IMR-90 (cell line): ENCODE results near the gene SLC5A10. TPM values are rescaled to one million over a fixed set of nuclear protein-coding genes. Genes with fewer than 3 reads are reported as not detected.
"Not testable (repeated sequence)": the region's sequence is repeated elsewhere in the genome, so short reads cannot be mapped to it uniquely, and the experiment has no call there.

Experiments used
- ATAC-seq: fragments of 200-7000 bp; cut with Tn5 transposase; 2 replicates; pipeline ENCODE4 v1.9.1; 2020; ENCODE audit warnings: low read depth, mild to moderate bottlenecking, moderate library complexity
- BruUV-seq: library from RNA; stranded (reverse); fragments of 400-500 nt; replicated peaks from 2 replicates; lab custom pipeline; 2021; lab: Mats Ljungman, UMichigan
- CTCF ChIA-PET: fragments of 300-600 bp; formaldehyde crosslinking; extraction: SDS; loops from one replicate; lab custom pipeline; 2021; ENCODE audit warnings: antibody characterized with exemption; lab: Yijun Ruan, JAX
- POLR2A ChIA-PET: fragments of 300-600 bp; sonication (Branson Sonifier 250); formaldehyde crosslinking; loops from one replicate; lab custom pipeline; 2022; ENCODE audit warnings: antibody characterized with exemption; ENCODE audit not compliant: unreplicated experiment; lab: Charles Lee
- DNase-seq: peaks from one replicate; pipeline ENCODE4 v3.0.0; 2013
- H2AFZ ChIP-seq: replicated peaks from 2 replicates; pipeline ENCODE3; 2013; ENCODE audit warnings: low read length, mild to moderate bottlenecking; ENCODE audit not compliant: poor library complexity
- H2AK5ac ChIP-seq: 2 replicates; pipeline ENCODE4 v1.6.1; 2013; ENCODE audit warnings: low read depth, low read length, inconsistent platforms
- H2AK9ac ChIP-seq: replicated peaks from 2 replicates; pipeline ENCODE3; 2013; ENCODE audit warnings: mild to moderate bottlenecking, low read depth, low read length, moderate library complexity; ENCODE audit not compliant: poor library complexity
- H2BK120ac ChIP-seq: 2 replicates; pipeline ENCODE4 v1.6.1; 2013; ENCODE audit warnings: low read depth, low read length, inconsistent platforms
- H2BK15ac ChIP-seq: 3 replicates; pipeline ENCODE4 v1.6.1; 2013; ENCODE audit warnings: low read depth, low read length, inconsistent platforms
- H2BK20ac ChIP-seq: 2 replicates; pipeline ENCODE4 v1.6.1; 2013; ENCODE audit warnings: low read depth, mild to moderate bottlenecking, inconsistent platforms, low read length, moderate library complexity
- H2BK5ac ChIP-seq: 2 replicates; pipeline ENCODE4 v1.6.1; 2013; ENCODE audit warnings: mild to moderate bottlenecking, low read depth, low read length, inconsistent platforms; ENCODE audit not compliant: poor library complexity, severe bottlenecking
- H3K14ac ChIP-seq: replicated peaks from 2 replicates; pipeline ENCODE4 v1.6.1; 2013; ENCODE audit warnings: low read depth, low read length, inconsistent platforms
- H3K18ac ChIP-seq: 2 replicates; pipeline ENCODE4 v1.6.1; 2013; ENCODE audit warnings: low read depth, low read length, control low read depth
- H3K23ac ChIP-seq: 2 replicates; pipeline ENCODE4 v1.6.1; 2013; ENCODE audit warnings: low read depth, low read length, inconsistent platforms
- H3K27ac ChIP-seq: 2 replicates; pipeline ENCODE4 v1.5.1; 2013; ENCODE audit warnings: mild to moderate bottlenecking, control low read depth, low read length; ENCODE audit not compliant: insufficient read depth
- H3K27me3 ChIP-seq: 2 replicates; pipeline ENCODE4 v1.6.1; 2013; ENCODE audit warnings: low read length; ENCODE audit not compliant: control insufficient read depth, insufficient read depth
- H3K36me3 ChIP-seq: 2 replicates; pipeline ENCODE4 v1.6.1; 2013; ENCODE audit warnings: low read length, mixed read lengths; ENCODE audit not compliant: control insufficient read depth, insufficient read depth
- H3K4ac ChIP-seq: 2 replicates; pipeline ENCODE4 v1.6.1; 2013; ENCODE audit warnings: low read depth, low read length, inconsistent platforms
- H3K4me1 ChIP-seq: 2 replicates; pipeline ENCODE4 v1.6.1; 2013; ENCODE audit warnings: low read length, mixed read lengths; ENCODE audit not compliant: control insufficient read depth, insufficient read depth
- H3K4me2 ChIP-seq: 2 replicates; pipeline ENCODE4 v1.6.1; 2013; ENCODE audit warnings: low read depth, mild to moderate bottlenecking, control low read depth, low read length, moderate library complexity
- H3K4me3 ChIP-seq: 2 replicates; pipeline ENCODE4 v1.5.1; 2013; ENCODE audit warnings: low read depth, mild to moderate bottlenecking, control low read depth, low read length, moderate library complexity; ENCODE audit not compliant: insufficient read depth
- H3K56ac ChIP-seq: 2 replicates; pipeline ENCODE4 v1.6.1; 2013; ENCODE audit warnings: low read length, inconsistent platforms; ENCODE audit not compliant: insufficient read depth; ENCODE audit errors: extremely low read depth
- H3K79me1 ChIP-seq, 2 experiments: 2 replicates each; pipeline ENCODE4 v1.6.1; 2013; ENCODE audit warnings: low read length in 2 of 2, inconsistent platforms in 1 of 2, low read depth in 1 of 2
- H3K9ac ChIP-seq: 2 replicates; pipeline ENCODE4 v1.6.1; 2013; ENCODE audit warnings: low read depth, low read length, control low read depth
- H3K9me1 ChIP-seq: 2 replicates; pipeline ENCODE4 v1.6.1; 2013; ENCODE audit warnings: low read length, inconsistent platforms; ENCODE audit not compliant: insufficient read depth
- H3K9me3 ChIP-seq: 2 replicates; pipeline ENCODE4 v1.6.1; 2013; ENCODE audit warnings: low read length; ENCODE audit not compliant: control insufficient read depth, insufficient read depth
- H4K20me1 ChIP-seq: 2 replicates; pipeline ENCODE4 v1.6.1; 2013; ENCODE audit warnings: low read length, inconsistent platforms; ENCODE audit not compliant: insufficient read depth
- H4K5ac ChIP-seq: 2 replicates; pipeline ENCODE4 v1.6.1; 2013; ENCODE audit warnings: mild to moderate bottlenecking, low read depth, low read length, control low read depth
- H4K8ac ChIP-seq, 2 experiments: 2 replicates each; pipeline ENCODE4 v1.6.1; 2013; ENCODE audit warnings: low read depth in 2 of 2, low read length in 2 of 2, control low read depth in 1 of 2, inconsistent platforms in 1 of 2
- H4K91ac ChIP-seq: 2 replicates; pipeline ENCODE4 v1.6.1; 2013; ENCODE audit warnings: low read depth, low read length, inconsistent platforms; ENCODE audit not compliant: insufficient read depth
- WGBS, 2 experiments: methylation state at CpG; one replicate each; pipeline versions ENCODE4 v1.1.5 to v1.1.7; 2013; ENCODE audit warnings: missing lambda C conversion rate in 2 of 2; ENCODE audit not compliant: insufficient read length in 1 of 2; ENCODE audit errors: extremely low coverage in 2 of 2; 5-methylcytosine and 5-hydroxymethylcytosine counted together
- dilution Hi-C: fragments of 300-500 bp; cut with HindIII; formaldehyde crosslinking; loops from one replicate; pipeline ENCODE4 v1.14.3; 2018; ENCODE audit warnings: low sequenced_read_pairs; ENCODE audit not compliant: unreplicated experiment
- in situ Hi-C: fragments of 300-500 bp; cut with MboI; formaldehyde crosslinking; loops from 3 replicates; pipeline ENCODE4 v1.14.3; 2019; ENCODE audit warnings: low sequenced_read_pairs, inconsistent platforms, mixed read lengths
- intact Hi-C: fragments of 100-400 bp; cut with micrococcal nuclease; formaldehyde crosslinking; loops from 2 replicates; pipeline ENCODE4 v1.10.0; 2022
- polyA plus RNA-seq, 3 experiments: library from polyadenylated mRNA; depleted of rRNA; stranded (reverse); fragments of >200 nt; gene quantifications; 2 replicates each; pipeline ENCODE4 v1.2.3, GENCODE V29; 2012; ENCODE audit warnings: low replicate concordance in 1 of 3
- total RNA-seq: library from RNA; depleted of rRNA; stranded (reverse); fragments of >200 nt; gene quantifications from 2 replicates; pipeline ENCODE4 v1.2.3, GENCODE V29; 2012

The SLC5A10 gene
- total and polyA plus RNA-seq, 2 of the 4 experiments (the other 2 are of a cell fraction), result not detected

- H2BK15ac ChIP-seq, dilution Hi-C loops, ATAC-seq, H3K4me2 ChIP-seq, H2BK20ac ChIP-seq, BruUV-seq, POLR2A ChIA-PET, H3K56ac ChIP-seq, DNase-seq, H3K9me3 ChIP-seq, in situ Hi-C loops, H3K23ac ChIP-seq, H2AK9ac ChIP-seq, H4K5ac ChIP-seq, H2BK5ac ChIP-seq, H3K4me3 ChIP-seq, H4K91ac ChIP-seq, H3K9me1 ChIP-seq, H3K27me3 ChIP-seq, H3K79me1 ChIP-seq, H3K27ac ChIP-seq, H2AFZ ChIP-seq, H3K4ac ChIP-seq, H3K9ac ChIP-seq, H3K18ac ChIP-seq, H4K8ac ChIP-seq, H3K4me1 ChIP-seq, H3K14ac ChIP-seq, H4K20me1 ChIP-seq, H2AK5ac ChIP-seq, H3K36me3 ChIP-seq, H2BK120ac ChIP-seq, CTCF ChIA-PET, intact Hi-C loops: not testable (repeated sequence)
- WGBS, 2 experiments, result no CpG with 5 or more reads among the region's 7 CpGs
Observed at GRCh38 chr17:19047510-19047909, 95.5 kb downstream of the SLC5A10 start.

- H2BK120ac ChIP-seq, H3K14ac ChIP-seq, H4K5ac ChIP-seq, DNase-seq, H3K4me2 ChIP-seq, H3K27ac ChIP-seq, H2AK9ac ChIP-seq, H3K18ac ChIP-seq, dilution Hi-C loops, H3K36me3 ChIP-seq, H4K8ac ChIP-seq, H2AFZ ChIP-seq, H3K4me3 ChIP-seq, H2BK5ac ChIP-seq, H3K27me3 ChIP-seq, H2AK5ac ChIP-seq, H4K91ac ChIP-seq, H3K79me1 ChIP-seq, H3K4ac ChIP-seq, H2BK15ac ChIP-seq, H3K4me1 ChIP-seq, H3K56ac ChIP-seq, H2BK20ac ChIP-seq, intact Hi-C loops, H3K9ac ChIP-seq, H3K23ac ChIP-seq, CTCF ChIA-PET, ATAC-seq, BruUV-seq, H4K20me1 ChIP-seq, POLR2A ChIA-PET, H3K9me3 ChIP-seq, H3K9me1 ChIP-seq, in situ Hi-C loops: not testable (repeated sequence)
- no CpG with 5 or more reads among the region's 7 CpGs for WGBS, 2 experiments
Observed at GRCh38 chr17:19048826-19049225, 96.9 kb downstream of the SLC5A10 start.
